GM04504 (cell line): Measurements from ENCODE around the gene EPSTI1.
A peak's percentile ranks its signal among the peaks of the same experiment; 100 is the strongest.
"Not testable (repeated sequence)": the region's sequence is repeated elsewhere in the genome, so short reads cannot be mapped to it uniquely, and the experiment has no call there.

ENCODE experiments used
- DNase-seq: peaks from one replicate; pipeline ENCODE4 v3.0.0-alpha.2; 2012; ENCODE audit warnings: low read depth

EPSTI1 gene, protein sequence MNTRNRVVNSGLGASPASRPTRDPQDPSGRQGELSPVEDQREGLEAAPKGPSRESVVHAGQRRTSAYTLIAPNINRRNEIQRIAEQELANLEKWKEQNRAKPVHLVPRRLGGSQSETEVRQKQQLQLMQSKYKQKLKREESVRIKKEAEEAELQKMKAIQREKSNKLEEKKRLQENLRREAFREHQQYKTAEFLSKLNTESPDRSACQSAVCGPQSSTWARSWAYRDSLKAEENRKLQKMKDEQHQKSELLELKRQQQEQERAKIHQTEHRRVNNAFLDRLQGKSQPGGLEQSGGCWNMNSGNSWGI

GRCh38 chr13:42991898-42992763 lies at the start of gene EPSTI1:
Gene EPSTI1, minus strand, starts transcription at chr13:42992241. Its CDS starts 76 bp downstream, at chr13:42992165.
- no peak for DNase-seq

DNA sequence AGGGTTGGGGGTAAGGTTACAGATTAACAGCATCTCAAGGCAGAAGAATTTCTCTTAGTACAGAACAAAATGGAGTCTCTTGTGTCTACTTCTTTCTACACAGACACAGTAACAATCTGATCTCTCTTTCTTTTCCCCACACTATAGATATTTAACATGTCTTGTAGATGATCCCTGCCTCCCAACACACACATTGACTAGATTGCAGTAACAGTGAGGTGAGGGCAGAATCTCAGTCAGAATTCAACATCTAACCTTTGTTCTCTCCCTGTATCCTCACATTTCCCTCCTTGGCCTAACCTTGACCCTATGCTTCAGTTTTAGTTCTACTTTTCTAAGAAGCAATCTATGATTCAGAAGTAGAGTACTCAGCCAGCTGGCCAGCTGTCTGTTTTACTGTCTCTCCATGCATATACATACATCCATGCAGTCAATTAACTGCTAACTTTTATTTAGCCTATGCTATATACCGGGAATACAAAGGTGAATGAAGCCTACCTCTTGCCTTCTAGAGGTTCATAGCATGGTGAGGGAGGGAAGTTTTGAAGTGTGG lies 49.4 kb upstream of the EPSTI1 start:
- no peak for DNase-seq

- DNase-seq = not testable (repeated sequence)
These were observed 48.7 kb upstream of the EPSTI1 start for GRCh38 chr13:43040581-43041368.

- DNase-seq = no peak
These were observed 47.9 kb upstream of the EPSTI1 start for GRCh38 chr13:43039966-43040365.

DNA sequence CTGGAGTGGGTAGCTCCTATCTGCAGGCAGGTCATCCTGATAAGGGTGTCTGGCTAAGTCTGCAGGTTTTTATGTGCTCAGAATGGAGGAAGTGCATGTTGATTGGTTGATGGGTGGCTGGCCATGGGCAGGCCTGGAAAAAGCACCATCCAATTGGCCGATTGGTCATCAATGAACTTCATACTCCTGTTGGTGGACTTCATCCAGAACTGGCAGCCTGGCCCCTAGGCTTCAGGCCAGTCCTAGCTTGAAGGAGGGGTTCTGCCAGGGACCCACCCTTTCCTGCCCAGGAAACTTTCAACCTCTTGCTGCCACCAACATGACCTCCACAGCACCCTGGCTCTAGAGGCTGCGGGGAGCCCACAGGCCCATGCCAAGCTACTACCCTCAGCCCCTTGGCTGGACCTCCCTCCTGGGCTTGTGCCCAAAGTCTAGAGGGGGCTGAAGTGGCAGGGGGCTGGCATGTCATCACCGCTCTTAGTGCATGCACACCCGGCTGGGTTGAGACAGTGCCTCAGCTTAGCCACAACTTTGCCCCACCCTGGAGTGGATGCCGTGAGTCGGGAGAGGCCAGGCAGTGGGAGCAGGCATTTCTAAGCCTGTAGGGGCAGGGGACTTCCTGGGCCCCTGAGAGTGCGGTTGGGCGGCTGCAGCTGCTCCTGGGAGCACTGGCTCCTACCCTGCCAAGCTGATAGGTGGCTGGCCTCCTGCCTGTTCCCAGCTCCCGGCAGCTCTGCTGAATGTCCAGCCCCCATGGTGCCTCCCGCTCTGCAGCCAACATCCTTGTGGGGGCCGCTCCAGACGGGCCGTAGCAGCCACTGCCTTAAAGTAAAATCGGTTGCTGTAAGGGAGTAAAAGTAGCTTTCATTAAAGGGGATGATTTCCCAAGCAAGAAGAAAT lies 44.6 kb upstream of the EPSTI1 start:
- no peak for DNase-seq

DNA sequence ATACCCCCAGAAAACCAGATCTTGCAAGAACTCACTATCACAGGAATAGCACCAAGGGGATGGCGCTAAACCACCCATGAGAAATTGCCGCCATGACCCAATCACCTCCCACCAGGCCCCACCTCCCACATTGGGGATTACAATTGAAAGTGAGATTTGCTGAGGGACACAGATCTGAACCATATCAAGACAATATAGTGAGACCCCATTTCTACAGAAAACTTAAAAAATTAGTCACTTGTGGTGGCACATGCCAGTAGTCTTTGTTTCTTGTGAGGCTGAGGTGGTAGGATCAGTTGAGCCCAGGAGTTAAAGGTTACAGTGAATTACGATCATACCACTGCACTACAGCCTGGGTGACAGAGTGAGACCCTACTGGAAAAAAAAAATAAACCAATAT lies 41.0 kb upstream of the EPSTI1 start:
- DNase-seq = no peak

DNA sequence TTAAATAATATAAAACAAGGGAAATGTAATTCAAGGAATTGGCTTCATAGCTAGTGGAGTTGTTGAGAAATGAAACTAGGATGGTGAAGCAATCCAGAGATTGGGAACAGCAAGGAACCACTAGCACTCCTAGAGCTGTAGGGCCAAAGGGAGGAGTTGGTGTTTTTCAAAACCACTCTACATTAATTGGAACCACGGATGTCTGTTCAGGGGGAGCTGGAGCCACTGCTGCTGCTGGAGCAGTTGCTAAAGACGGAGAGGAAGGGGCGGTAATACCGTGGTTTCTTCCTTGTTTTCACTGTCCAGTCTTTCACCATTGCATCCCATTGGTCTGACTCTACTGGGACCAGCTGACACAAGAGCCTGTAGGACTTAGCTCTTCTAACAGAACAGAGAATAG lies 39.8 kb upstream of the EPSTI1 start:
- DNase-seq = no peak

GRCh38 chr13:43030548-43030947 lies 38.5 kb upstream of the EPSTI1 start:
- DNase-seq = no peak

DNA sequence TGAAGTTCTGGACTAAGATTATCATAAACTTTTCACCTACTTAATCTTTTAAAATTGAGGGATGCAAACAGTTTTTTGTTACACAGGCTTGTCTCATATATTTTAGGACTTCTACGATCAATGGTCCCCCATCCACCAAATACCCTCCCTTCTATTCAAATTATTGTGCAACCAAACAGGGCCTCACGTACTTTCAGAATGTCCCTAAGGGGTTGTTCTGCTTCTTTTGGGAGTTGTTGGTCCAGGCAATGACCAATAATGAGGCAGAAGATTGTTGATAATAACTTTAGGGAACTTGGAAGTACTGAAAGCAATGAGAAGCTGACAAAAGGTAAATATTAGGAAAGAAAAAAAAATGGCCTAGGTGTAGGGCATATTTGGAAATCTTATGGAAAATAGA lies 34.2 kb upstream of the EPSTI1 start:
- DNase-seq = no peak

DNA sequence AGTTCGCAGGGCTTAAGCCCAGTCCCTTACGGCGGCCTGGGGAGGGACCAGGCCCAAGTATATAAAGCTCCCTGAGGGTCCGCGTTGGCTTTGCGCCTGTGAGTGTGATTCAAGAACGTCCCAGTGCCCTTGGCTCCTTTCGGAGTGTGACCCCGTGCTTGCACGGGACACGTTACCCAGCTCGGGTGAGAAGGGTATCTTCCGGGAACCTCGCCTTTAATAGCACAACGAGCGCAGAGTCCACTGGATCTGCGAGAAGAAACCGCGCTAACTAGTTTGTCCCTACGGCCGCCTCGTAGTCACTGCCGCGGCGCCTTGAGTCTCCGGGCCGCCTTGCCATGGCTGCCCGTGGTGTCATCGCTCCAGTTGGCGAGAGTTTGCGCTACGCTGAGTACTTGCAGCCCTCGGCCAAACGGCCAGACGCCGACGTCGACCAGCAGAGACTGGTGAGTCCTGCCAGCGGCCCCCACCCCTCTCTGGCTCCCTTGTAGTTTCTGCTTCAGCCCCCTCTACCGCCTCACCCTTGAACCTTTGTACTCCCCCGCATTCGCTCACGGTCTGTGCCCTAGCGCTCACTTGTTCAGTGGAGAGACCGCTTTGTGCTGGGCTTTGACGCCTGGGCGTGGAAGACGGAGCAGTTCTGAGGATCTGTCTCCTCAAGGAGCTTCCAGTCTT lies 31.4 kb upstream of the EPSTI1 start, which contains the start of gene DNAJC15:
Gene DNAJC15 (plus strand): TSS at position 298 of the 675 bp plus-strand sequence. CDS start 41 bp downstream, at position 339.
- peak; percentile 70 for DNase-seq

- no peak for DNase-seq
These were observed 30.9 kb upstream of the EPSTI1 start for GRCh38 chr13:43022934-43023288.

GRCh38 chr13:43021926-43022670 lies 30.1 kb upstream of the EPSTI1 start:
- peak; percentile 31 for DNase-seq

GRCh38 chr13:43020794-43021193 lies 28.8 kb upstream of the EPSTI1 start:
- DNase-seq = no peak

DNA sequence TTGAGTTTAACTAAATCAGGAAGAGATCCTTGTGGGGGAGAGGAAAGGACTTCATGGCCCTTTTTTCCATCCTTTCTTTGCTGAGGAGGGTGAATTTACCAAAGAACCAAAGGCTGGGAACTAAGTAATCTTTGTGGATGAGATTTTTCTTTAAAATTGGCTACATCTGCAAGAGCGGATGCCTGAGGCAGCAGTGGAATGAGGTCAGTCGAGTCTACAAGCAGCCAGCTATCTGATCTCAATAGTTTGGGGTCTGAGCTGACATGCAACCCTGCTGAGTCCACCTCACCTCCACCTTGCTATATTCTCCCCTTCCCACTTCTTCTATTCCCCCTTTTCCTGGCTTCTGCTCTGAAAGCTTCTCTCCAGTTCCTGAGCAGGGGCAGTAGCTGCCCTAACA lies 27.8 kb upstream of the EPSTI1 start:
- no peak for DNase-seq

DNA sequence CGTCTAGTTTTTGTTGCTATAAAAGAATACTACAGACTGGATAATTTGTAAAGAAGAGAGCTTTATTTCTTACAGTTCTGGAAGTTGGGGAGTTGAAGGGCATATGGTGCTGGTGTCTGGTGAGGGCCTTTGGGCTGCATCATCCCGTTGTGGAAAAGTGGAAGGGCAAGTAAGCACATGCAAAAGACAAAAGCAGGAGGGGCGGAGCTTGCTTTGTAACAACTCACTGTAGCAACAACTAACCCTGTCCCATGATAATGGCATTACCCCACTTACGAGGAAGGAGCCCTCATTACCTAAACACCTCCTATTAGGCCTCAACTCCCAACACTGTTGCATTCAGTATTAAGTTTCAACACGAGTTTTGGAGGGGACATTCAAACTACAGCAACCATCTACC lies 24.2 kb upstream of the EPSTI1 start:
- no peak for DNase-seq

DNA sequence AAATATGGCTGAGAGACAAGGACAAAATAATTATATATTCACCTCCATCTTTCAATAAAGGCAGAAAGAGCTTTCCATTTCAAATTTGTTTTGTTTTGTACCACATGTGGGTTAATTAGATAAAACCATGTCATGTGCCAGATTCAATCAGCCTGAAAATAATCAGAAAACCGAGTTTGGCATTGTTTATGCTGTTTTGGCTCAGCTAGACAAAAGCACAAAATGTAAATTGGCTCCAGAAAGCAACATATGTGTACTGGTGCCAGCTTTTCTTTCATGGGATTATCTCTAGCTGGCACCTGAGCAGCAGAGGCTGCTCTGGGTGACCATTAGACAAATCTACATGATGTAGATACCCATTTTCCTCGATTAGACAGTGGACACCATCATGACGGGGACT lies 22.1 kb upstream of the EPSTI1 start:
- DNase-seq = no peak

DNA sequence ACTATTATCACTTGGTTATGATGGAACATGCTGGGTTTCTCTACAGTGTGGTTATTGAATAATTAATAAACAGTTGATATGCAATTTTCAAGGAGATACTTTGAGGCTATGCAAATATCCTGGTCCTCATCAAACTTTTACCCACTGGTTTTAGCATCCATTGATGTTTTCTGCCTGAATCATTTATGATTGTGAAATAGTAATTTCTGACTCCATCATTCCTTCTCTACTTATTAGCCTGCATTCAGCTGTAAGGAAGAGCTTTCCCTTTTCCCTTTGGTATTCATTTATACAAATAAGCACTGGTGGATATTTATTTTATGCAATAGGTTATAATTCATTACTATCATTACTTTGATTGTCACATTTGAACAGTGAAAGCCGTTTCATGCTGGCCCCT lies 17.5 kb upstream of the EPSTI1 start:
- no peak for DNase-seq

DNA sequence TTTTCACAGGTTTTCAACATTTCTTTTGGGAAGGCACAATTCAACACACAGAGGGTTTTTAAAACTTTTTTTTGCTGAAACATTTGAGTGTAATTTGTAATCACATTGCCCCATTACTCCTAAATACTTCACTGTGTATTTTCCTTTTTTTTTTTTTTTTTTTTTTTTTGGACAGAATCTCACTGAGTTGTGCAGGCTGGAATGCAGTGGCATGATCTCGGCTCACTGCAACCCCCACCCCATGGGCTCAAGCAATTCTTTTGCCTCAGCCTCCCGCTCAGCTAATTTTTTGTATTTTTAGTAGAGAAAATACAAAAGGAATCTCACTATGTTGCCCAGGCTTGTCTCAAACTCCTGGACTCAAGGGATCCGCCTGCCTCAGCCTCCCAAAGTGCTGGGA lies 16.6 kb upstream of the EPSTI1 start:
- DNase-seq = no peak

GRCh38 chr13:43006893-43007631 lies 15.0 kb upstream of the EPSTI1 start:
- no peak for DNase-seq
